Measurements from ENCODE around the gene PLCL2. TPM values are rescaled to one million over a fixed set of nuclear protein-coding genes. Genes with fewer than 3 reads are reported as not detected.

Gene PLCL2
- total and polyA plus RNA-seq, 2 donors (not counting 3 experiments of a cell fraction or from before 2014, with no cell fraction given), result 2.3 to 10.7 TPM

DNA sequence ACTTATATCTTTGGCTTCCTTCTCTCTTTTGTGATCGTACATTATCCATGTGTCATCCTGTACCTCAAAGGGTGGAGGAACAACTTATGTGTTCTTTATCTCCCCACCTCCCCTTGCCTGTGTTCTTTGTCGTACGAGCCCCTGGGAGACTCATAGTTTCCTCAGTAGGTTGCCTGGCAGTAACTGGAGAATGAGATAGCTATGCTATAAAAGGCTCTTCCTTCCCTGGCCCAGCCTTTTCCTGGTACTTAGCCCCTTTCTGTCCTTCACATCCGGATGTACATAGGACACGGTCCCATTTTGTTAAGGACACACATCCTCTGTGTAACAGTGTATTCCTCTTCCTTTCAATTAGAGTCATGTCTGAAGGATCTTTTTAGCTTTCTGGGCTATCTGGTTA, 32.1 kb downstream of the PLCL2 start:
- Histone ChIP-seq H3K27me3 (ENCODE audit: control insufficient read depth in 2 of 2, insufficient read depth in 2 of 2, low read length in 2 of 2) (no peaks in the 10 kb centered on the region), H3K9ac (replicated peaks; ENCODE audit: extremely low read depth, insufficient read depth, low read length) (no peak overlapping the region), H3K27ac (ENCODE audit: insufficient read depth, low read depth, low read length) (peak overlapping the region; percentile 25), H3K4me2 (ENCODE audit: insufficient read depth, low read length) (peak overlapping the region; percentile 69), H3K9me3 (replicated peaks; ENCODE audit: control insufficient read depth, insufficient read depth, low read length) (no peaks in the 10 kb centered on the region), H4K20me1 (replicated peaks; ENCODE audit: control insufficient read depth, extremely low read depth, insufficient read depth, low read length) (peaks cover 3% of the 10 kb centered on the region), H3K36me3 (ENCODE audit: control insufficient read depth in 2 of 2, extremely low read depth in 1 of 2, insufficient read depth in 2 of 2, low read length in 2 of 2) (no peaks in the 10 kb centered on the region), H3K79me2 (ENCODE audit: control insufficient read depth, insufficient read depth, low read length) (peaks cover 3% of the 10 kb centered on the region), H3K4me1 (ENCODE audit: control insufficient read depth, extremely low read depth, insufficient read depth, low read length) (peaks cover 21% of the 10 kb centered on the region), H3K4me3 (replicated peaks in 1 of 3; ENCODE audit: insufficient read depth in 1 of 3, low read depth in 1 of 3, low read length in 3 of 3) (no peak overlapping the region), H3K9me1 (replicated peaks; ENCODE audit: control insufficient read depth, extremely low read depth, insufficient read depth, low read length) (no peaks in the 10 kb centered on the region), H2AFZ (ENCODE audit: low read depth, low read length) (peak overlapping the region; percentile 78)
- DNase-seq (ENCODE audit: low read depth, low spot score), result peak; percentile 57
- no peak for TF ChIP-seq POLR2AphosphoS5 (IDR thresholded peaks at IDR 0.05; ENCODE audit: insufficient read depth, low read depth, low read length)
- peak; percentile 30 for TF ChIP-seq JUN (IDR thresholded peaks at IDR 0.05; ENCODE audit: borderline replicate concordance, insufficient read depth, insufficient read length, low read depth)
- peak; percentile 66 for TF ChIP-seq GATA2 (IDR thresholded peaks at IDR 0.05; ENCODE audit: insufficient read depth, insufficient read length, low read depth, low read length)
- peak; percentile 43 for TF ChIP-seq FOS (IDR thresholded peaks at IDR 0.05; ENCODE audit: borderline replicate concordance, insufficient read depth, low read length)
- POLR2A ChIA-PET, result no interaction called here
- intact Hi-C loops (cut with micrococcal nuclease), result loop anchor here (1.0 kb wide), 1 partner anchor 9 kb away; no protein-coding TSS in a partner anchor
- dilution Hi-C loops (cut with MboI; ENCODE audit: extremely low pct_ligation_motif_present, low sequenced_read_pairs), result no loop called here
- BruUV-seq (replicated peaks), result no TSS peak
- FAIRE-seq, result no peak
- CTCF ChIA-PET, result interaction anchor here (0.6 to 1.7 kb wide), 5 partner anchors 9 to 88 kb away, joined by 3 to 6 read pairs (median 4); no protein-coding TSS in a partner anchor

DNA sequence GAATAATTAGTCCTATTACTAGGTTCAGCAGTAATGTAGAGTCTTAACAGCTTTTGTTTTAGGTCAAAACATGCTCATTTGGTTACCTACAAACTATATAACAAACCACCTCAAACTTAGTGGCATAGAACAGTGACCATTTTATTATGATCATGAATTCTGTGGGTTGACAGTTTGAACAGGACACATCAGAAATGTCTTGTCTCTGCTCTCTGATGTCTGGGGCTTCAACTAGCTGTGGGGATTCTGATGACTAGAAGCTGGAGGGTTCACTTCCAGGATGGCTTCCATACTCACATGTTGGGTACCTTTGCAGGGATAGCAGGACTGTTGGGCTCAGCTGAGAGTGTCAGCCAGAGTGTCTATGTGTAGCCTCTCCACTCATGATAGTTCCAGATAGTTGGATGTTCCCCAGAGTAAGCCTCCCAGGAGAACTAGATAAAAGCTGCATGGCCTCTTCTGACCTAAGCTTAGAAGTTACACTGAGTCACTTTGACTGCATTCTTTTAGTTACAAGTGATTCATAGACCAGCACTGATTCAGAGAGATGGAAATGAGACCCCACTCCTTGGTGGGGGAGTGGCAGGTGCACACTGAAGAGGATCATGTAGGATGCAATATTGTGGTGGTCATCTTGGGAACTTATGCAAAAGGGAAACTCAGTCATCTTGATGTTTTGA, 32.6 kb downstream of the PLCL2 start:
- peaks cover 3% of the 10 kb centered on the region for H4K20me1 ChIP-seq (replicated peaks; ENCODE audit: control insufficient read depth, extremely low read depth, insufficient read depth, low read length)
- intact Hi-C loops (cut with micrococcal nuclease) (loop anchor here (1.0 kb wide), 1 partner anchor 9 kb away; no protein-coding TSS in a partner anchor), dilution Hi-C loops (cut with MboI; ENCODE audit: extremely low pct_ligation_motif_present, low sequenced_read_pairs) (no loop called here)
- CTCF ChIA-PET, result interaction anchor here (0.6 to 1.7 kb wide), 4 partner anchors 11 to 89 kb away, joined by 3 to 6 read pairs (median 4); no protein-coding TSS in a partner anchor
- TSS peak; percentile 33 for BruUV-seq (replicated peaks)
- H3K27ac ChIP-seq (ENCODE audit: insufficient read depth, low read depth, low read length), result peak overlapping the region; percentile 25
- no peak overlapping the region for H3K4me3 ChIP-seq (replicated peaks in 1 of 3; ENCODE audit: insufficient read depth in 1 of 3, low read depth in 1 of 3, low read length in 3 of 3)
- peaks cover 3% of the 10 kb centered on the region for H3K79me2 ChIP-seq (ENCODE audit: control insufficient read depth, insufficient read depth, low read length)
- no peaks in the 10 kb centered on the region for H3K9me3 ChIP-seq (replicated peaks; ENCODE audit: control insufficient read depth, insufficient read depth, low read length)
- no peaks in the 10 kb centered on the region for H3K9me1 ChIP-seq (replicated peaks; ENCODE audit: control insufficient read depth, extremely low read depth, insufficient read depth, low read length)
- H3K4me2 ChIP-seq (ENCODE audit: insufficient read depth, low read length), result peak overlapping the region; percentile 69
- DNase-seq (ENCODE audit: low read depth, low spot score) (peak; percentile 23), FAIRE-seq (no peak)
- no peaks in the 10 kb centered on the region for H3K27me3 ChIP-seq (ENCODE audit: control insufficient read depth in 2 of 2, insufficient read depth in 2 of 2, low read length in 2 of 2)
- peak overlapping the region; percentile 78 for H2AFZ ChIP-seq (ENCODE audit: low read depth, low read length)
- H3K36me3 ChIP-seq (ENCODE audit: control insufficient read depth in 2 of 2, extremely low read depth in 1 of 2, insufficient read depth in 2 of 2, low read length in 2 of 2), result no peaks in the 10 kb centered on the region
- H3K9ac ChIP-seq (replicated peaks; ENCODE audit: extremely low read depth, insufficient read depth, low read length), result no peak overlapping the region
- TF ChIP-seq GATA2 (IDR thresholded peaks at IDR 0.05; ENCODE audit: insufficient read depth, insufficient read length, low read depth, low read length), result peak; percentile 57
- TF ChIP-seq POLR2AphosphoS5 (IDR thresholded peaks at IDR 0.05; ENCODE audit: insufficient read depth, low read depth, low read length), result no peak
- peak; percentile 86 for TF ChIP-seq FOS (IDR thresholded peaks at IDR 0.05; ENCODE audit: borderline replicate concordance, insufficient read depth, low read length)
- POLR2A ChIA-PET, result no interaction called here
- H3K4me1 ChIP-seq (ENCODE audit: control insufficient read depth, extremely low read depth, insufficient read depth, low read length), result peaks cover 21% of the 10 kb centered on the region
